GM20000 (cell line): ENCODE data around the gene SUMO2.
"Not testable (repeated sequence)": the region's sequence is repeated elsewhere in the genome, so short reads cannot be mapped to it uniquely, and the experiment has no call there.

Experiments
- DNase-seq: peaks from one replicate; pipeline ENCODE4 v3.0.0; 2012; ENCODE audit warnings: low spot score
- TF ChIP-seq, protein P1 (sequence below): IDR thresholded peaks from 2 replicates; pipeline ENCODE4 v1.5.1; 2012; ENCODE audit warnings: mild to moderate bottlenecking, control low read depth; ENCODE audit errors: extremely low read depth, missing control alignments

The SUMO2 gene

DNA sequence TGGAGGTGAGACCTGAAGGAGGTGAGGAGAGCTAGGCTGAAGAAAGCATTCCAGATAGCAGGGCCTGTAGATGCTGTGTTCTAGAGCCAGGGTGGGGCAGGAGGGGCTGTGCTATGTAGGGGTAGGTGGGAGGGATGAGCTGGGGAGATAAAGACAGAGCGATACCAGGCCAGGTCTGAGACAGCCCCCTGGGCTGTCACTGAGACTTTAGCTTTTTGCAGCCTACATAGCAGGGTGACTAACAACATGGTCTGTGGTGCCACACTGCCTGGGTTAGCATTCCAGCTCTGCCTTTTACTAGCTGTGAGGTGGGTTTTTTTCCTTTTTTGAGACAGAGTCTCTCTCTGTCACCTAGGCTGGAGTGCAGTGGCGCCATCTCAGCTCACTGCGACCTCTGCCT, 37.1 kb upstream of the SUMO2 start:
- TF ChIP-seq, protein P1, sequence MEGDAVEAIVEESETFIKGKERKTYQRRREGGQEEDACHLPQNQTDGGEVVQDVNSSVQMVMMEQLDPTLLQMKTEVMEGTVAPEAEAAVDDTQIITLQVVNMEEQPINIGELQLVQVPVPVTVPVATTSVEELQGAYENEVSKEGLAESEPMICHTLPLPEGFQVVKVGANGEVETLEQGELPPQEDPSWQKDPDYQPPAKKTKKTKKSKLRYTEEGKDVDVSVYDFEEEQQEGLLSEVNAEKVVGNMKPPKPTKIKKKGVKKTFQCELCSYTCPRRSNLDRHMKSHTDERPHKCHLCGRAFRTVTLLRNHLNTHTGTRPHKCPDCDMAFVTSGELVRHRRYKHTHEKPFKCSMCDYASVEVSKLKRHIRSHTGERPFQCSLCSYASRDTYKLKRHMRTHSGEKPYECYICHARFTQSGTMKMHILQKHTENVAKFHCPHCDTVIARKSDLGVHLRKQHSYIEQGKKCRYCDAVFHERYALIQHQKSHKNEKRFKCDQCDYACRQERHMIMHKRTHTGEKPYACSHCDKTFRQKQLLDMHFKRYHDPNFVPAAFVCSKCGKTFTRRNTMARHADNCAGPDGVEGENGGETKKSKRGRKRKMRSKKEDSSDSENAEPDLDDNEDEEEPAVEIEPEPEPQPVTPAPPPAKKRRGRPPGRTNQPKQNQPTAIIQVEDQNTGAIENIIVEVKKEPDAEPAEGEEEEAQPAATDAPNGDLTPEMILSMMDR, result no peak
- DNase-seq, result no peak

DNA sequence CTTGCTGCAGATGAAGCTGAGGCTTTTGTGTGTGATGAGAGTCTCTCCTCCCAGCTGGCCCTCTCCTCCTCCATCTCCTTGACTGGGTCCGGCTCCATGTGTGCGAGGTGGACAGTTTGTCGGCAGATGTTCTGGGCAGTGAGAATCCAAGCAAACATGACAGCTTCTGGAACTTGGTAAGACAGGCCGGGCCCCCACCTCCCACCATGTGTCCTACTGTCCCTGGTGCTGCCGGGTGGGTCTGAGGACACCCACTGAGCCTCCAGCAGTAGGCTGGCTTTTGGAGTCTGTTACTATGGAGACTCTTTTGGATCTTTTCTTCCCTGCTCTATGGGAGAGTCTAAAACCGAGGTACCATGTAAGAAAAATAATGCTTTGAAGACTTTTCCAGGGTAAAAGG, 35.4 kb upstream of the SUMO2 start:
- DNase-seq, result no peak
- TF ChIP-seq, protein P1, result no peak

DNA sequence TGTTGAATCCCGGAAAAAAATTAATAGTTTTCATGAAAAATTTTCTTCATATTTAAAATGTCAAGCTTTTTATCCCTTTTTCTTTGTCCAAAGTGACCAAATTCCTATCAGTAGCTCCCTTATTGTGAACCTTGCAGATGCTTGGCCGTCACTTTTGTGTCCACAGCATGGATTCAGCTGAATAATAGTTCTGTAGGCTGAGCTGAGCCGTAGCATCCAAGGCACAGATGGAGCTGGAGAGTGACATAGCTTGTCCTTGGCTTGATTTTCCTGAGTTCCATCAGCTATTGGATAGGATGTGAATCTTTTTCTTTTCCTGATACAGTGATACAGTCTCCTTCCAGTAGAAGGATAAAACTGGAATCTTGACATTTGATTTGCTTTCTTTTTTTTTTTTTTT, 26.3 kb upstream of the SUMO2 start:
- TF ChIP-seq, protein P1, result no peak
- no peak for DNase-seq

DNA sequence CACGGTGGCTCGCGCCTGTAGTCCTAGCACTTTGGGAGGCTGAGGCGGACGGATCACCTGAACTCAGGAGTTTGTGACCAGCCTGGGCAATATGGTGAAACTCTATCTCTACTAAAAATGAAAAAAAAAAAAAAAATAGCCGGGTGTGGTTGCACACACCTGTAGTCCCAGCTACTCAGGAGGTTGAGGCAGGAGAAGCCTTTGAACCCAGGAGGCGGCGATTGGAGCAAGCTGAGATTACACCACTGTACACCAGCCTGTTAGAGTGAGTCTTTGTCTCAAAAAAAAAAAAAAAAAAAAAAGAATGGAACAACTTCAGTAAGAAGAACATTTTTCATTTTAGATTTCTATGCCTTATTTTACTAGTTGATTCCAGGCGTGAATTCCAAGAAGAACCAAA, 25.4 kb upstream of the SUMO2 start:
- TF ChIP-seq, protein P1, result no peak
- DNase-seq, result no peak

DNA sequence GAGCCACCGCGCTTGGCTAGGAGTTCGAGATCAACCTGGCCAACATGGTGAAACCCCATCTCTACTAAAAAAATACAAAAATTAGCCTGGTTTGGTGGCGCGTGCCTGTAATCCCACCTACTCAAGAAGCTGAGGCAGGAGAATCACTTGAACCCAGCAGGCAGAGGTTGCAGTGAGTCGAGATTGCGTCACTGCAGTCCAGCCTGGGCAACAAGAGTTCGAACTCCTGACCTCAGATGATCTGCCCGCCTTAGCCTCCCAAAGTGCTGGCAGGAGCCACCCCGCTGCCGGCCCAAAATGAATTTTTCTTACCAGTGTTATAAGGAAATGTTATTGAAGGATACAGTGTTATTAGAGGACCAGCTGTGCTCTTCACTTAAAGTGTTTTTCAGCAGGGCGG, 25.0 kb upstream of the SUMO2 start:
- no peak for DNase-seq
- TF ChIP-seq, protein P1, result no peak

DNA sequence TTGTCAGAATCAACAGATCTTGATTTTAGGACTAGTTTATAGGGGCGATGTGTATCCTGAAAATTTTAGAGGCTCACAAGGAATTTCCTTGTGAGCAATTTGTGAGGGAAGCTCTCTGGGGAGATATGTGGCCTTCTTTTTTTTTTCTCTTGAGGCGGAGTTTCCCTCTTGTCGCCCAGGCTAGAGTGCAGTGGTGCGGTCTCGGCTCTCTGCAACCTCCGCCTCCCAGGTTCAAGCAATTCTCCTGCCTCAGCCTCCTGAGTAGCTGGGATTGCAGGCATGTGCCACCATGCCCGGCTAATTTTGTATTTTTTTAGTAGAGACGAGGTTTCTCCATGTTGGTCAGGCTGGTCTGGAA, 24.3 kb upstream of the SUMO2 start:
- DNase-seq, result not testable (repeated sequence)

DNA sequence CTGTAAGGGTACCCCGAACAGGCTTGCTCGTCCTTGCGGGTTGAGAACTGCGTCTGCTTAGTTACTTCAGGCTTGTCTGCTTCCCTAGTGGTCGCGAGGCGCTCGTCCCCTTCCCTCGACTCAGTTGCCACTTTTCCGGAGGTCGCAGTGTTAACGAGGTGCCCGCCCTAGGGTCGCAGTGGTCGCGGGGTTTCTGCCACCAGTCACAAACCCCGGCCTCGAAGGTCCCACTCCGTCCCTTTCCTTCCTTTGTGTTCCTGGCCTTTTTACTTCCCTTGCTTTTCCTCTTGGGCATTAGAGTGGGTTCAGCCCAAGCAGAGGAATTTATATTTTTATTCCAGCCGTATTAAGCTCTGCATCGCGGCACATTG, 23.0 kb upstream of the SUMO2 start:
- no peak for DNase-seq
- TF ChIP-seq, protein P1, result no peak

DNA sequence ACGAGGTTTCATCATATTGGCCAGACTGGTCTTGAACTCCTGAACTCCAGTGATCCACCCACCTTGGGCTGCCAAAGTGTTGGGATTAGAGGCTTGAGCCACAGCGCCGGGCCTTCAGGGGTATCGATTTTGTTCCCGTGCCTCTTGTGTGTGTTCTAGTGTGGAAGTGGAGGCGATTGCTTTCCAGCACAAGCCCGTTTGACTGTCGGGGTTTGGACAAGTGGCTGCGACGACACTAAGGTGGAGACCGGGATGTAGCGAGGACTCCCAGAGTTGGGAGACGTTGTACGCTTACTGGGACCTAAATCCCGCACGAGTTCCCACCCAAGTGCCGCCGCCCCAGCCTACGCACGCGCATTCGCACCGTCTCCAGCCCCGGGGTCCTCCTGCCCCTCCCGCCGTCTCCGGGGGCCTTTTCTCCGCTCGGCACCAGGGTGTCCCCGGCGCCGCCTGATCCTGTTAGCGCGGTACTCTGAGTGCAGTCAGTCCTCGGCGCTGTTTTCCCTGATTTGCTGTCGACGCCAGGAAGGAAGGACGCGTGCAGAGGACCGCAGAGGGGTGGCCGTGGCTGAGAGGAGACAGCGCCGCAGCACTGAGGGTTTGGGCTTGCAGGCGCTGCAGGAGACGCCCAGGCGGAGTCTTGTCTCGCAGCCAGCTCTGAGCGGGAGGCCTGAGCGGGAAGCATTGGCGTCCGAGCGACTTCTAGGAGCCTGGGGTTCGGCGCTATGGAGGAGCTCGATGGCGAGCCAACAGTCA, 22.5 kb upstream of the SUMO2 start, which contains the start of gene NUP85:
Gene NUP85, plus strand, starts transcription at position 643 of the 756 bp plus-strand sequence. Its CDS starts 83 bp downstream, at position 726.
- TF ChIP-seq, protein P1, result no peak
- DNase-seq, result peak; percentile 96
